ENCODE results near the gene BMF.
"Not testable (repeated sequence)": the region's sequence is repeated elsewhere in the genome, so short reads cannot be mapped to it uniquely, and the experiment has no call there.

DNA sequence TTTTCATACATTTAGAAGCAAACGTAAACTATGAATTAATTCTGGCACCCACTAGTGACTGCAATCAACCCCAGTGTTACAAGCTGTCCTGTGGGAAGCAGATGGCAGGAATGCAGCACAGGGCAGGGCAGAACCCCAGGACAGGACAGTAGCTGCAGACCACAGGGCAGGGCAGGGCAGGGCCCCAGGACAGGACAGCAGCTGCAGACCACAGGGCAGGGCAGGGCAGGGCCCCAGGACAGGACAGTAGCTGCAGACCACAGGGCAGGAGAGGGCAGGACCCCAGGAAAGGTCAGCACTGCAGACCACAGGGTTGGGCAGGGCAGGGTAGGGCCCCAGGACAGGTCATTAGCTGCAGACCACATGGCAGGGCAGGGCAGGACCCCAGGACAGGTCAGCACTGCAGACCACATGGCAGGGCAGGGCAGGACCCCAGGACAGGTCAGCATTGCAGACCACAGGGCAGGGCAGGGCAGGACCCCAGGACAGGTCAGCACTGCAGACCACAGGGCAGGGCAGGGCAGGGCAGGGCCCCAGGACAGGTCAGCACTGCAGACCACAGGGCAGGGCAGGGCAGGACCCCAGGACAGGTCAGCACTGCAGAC lies 27.3 kb upstream of the BMF start:
- not testable (repeated sequence) for TF ChIP-seq JUN (IDR thresholded peaks at IDR 0.05); RFX5 (IDR thresholded peaks at IDR 0.05); RARB (CRISPR knock-in tag; IDR thresholded peaks at IDR 0.05); EP300 (IDR thresholded peaks at IDR 0.05); NFE2L2 (conservative IDR thresholded peaks at IDR 0.05; ENCODE audit: low read length); POLR2AphosphoS2 (conservative IDR thresholded peaks at IDR 0.05; ENCODE audit: low read length)
- TF ChIP-seq, protein P1, sequence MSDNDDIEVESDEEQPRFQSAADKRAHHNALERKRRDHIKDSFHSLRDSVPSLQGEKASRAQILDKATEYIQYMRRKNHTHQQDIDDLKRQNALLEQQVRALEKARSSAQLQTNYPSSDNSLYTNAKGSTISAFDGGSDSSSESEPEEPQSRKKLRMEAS (IDR thresholded peaks at IDR 0.05), result not testable (repeated sequence)
- TF ChIP-seq, protein P2, sequence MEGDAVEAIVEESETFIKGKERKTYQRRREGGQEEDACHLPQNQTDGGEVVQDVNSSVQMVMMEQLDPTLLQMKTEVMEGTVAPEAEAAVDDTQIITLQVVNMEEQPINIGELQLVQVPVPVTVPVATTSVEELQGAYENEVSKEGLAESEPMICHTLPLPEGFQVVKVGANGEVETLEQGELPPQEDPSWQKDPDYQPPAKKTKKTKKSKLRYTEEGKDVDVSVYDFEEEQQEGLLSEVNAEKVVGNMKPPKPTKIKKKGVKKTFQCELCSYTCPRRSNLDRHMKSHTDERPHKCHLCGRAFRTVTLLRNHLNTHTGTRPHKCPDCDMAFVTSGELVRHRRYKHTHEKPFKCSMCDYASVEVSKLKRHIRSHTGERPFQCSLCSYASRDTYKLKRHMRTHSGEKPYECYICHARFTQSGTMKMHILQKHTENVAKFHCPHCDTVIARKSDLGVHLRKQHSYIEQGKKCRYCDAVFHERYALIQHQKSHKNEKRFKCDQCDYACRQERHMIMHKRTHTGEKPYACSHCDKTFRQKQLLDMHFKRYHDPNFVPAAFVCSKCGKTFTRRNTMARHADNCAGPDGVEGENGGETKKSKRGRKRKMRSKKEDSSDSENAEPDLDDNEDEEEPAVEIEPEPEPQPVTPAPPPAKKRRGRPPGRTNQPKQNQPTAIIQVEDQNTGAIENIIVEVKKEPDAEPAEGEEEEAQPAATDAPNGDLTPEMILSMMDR (IDR thresholded peaks at IDR 0.05), result not testable (repeated sequence)
